OCI-LY1 (cell line): ENCODE results near the gene SYT1.

Source experiments
- H2AFZ ChIP-seq: fragments of 200-600 bp; sonication (generic), shearing (Covaris generic); 2 replicates; pipeline ENCODE4 v1.6.0; 2014; ENCODE audit warnings: antibody characterized with exemption, mild to moderate bottlenecking, low read length
- H3F3A ChIP-seq: fragments of 200-600 bp; sonication (generic), shearing (Covaris generic); 2 replicates; pipeline ENCODE4 v1.6.0; 2014; ENCODE audit warnings: mild to moderate bottlenecking, antibody characterized with exemption, low read length, moderate library complexity; ENCODE audit not compliant: insufficient read depth
- H3K27ac ChIP-seq: fragments of 200-600 bp; sonication (generic); 2 replicates; pipeline ENCODE4 v1.5.1; 2014; ENCODE audit warnings: low read length, mixed run types, mild to moderate bottlenecking, low read depth; ENCODE audit not compliant: poor library complexity, severe bottlenecking
- H3K27me3 ChIP-seq: fragments of 200-600 bp; sonication (generic); 2 replicates; pipeline ENCODE4 v1.6.0; 2014; ENCODE audit warnings: antibody characterized with exemption, mild to moderate bottlenecking, low read length, moderate library complexity; ENCODE audit not compliant: insufficient read depth
- H3K36me3 ChIP-seq: fragments of 200-600 bp; sonication (generic); 2 replicates; pipeline ENCODE4 v1.6.1; 2014; ENCODE audit warnings: mild to moderate bottlenecking, antibody characterized with exemption, low read length, moderate library complexity, mixed read lengths; ENCODE audit not compliant: insufficient read depth
- H3K4me1 ChIP-seq: fragments of 200-600 bp; sonication (generic); 2 replicates; pipeline ENCODE4 v1.5.1; 2014; ENCODE audit warnings: mild to moderate bottlenecking, low read length, moderate library complexity; ENCODE audit not compliant: insufficient read depth, severe bottlenecking
- H3K4me2 ChIP-seq: fragments of 200-600 bp; sonication (generic), shearing (Covaris generic); 2 replicates; pipeline ENCODE4 v1.6.1; 2014; ENCODE audit warnings: low read length
- H3K4me3 ChIP-seq: fragments of 200-600 bp; sonication (generic); 2 replicates; pipeline ENCODE4 v1.5.1; 2014; ENCODE audit warnings: low read length, low read depth, mild to moderate bottlenecking, mixed read lengths; ENCODE audit not compliant: poor library complexity, severe bottlenecking
- H3K79me2 ChIP-seq: fragments of 200-600 bp; shearing (Covaris generic); 2 replicates; pipeline ENCODE4 v1.6.1; 2016; ENCODE audit warnings: mixed run types, low read length, mixed read lengths; ENCODE audit not compliant: insufficient read depth
- H3K9ac ChIP-seq: fragments of 200-600 bp; sonication (generic), shearing (Covaris generic); 2 replicates; pipeline ENCODE4 v1.6.1; 2014; ENCODE audit warnings: mild to moderate bottlenecking, low read length, mixed read lengths
- H3K9me2 ChIP-seq: fragments of 200-600 bp; sonication (generic), shearing (Covaris generic); 2 replicates; pipeline ENCODE4 v1.6.1; 2014; ENCODE audit warnings: low read depth, mild to moderate bottlenecking, low read length, mixed read lengths
- H3K9me3 ChIP-seq: fragments of 200-600 bp; shearing (Covaris generic); 2 replicates; pipeline ENCODE4 v1.6.1; 2014; ENCODE audit warnings: low read length, mixed read lengths
- H4K20me1 ChIP-seq: fragments of 200-600 bp; sonication (generic), shearing (Covaris generic); 2 replicates; pipeline ENCODE4 v1.6.0; 2016; ENCODE audit warnings: mild to moderate bottlenecking, low read length; ENCODE audit not compliant: insufficient read depth
- CTCF ChIP-seq: fragments of 200-600 bp; sonication (generic), shearing (Covaris generic); IDR thresholded peaks from 2 replicates; pipeline ENCODE4 v1.5.1; 2017; ENCODE audit warnings: mild to moderate bottlenecking, antibody characterized with exemption, low read length, moderate library complexity, mixed read lengths
- EZH2 ChIP-seq: fragments of 200-600 bp; sonication (generic), shearing (Covaris generic); IDR thresholded peaks from 2 replicates; pipeline ENCODE4 v1.8.0; 2017; ENCODE audit warnings: borderline replicate concordance, mixed run types, mild to moderate bottlenecking, antibody characterized with exemption, low read length, moderate library complexity, mixed read lengths

Gene SYT1

GRCh38 chr12:79441534-79441933, 577.0 kb downstream of the SYT1 start:
- Histone ChIP-seq H3K9ac (no peak overlapping the region), H3K27me3 (no peaks in the 10 kb centered on the region), H3K79me2 (no peaks in the 10 kb centered on the region), H3K4me3 (no peak overlapping the region), H3K4me2 (no peak overlapping the region), H2AFZ (no peak overlapping the region), H4K20me1 (no peaks in the 10 kb centered on the region), H3K9me2 (no peaks in the 10 kb centered on the region), H3K27ac (no peak overlapping the region), H3K4me1 (no peaks in the 10 kb centered on the region), H3K9me3 (no peaks in the 10 kb centered on the region), H3K36me3 (no peaks in the 10 kb centered on the region), H3F3A (no peaks in the 10 kb centered on the region)
- no peak for TF ChIP-seq CTCF
- no peak for TF ChIP-seq EZH2

DNA sequence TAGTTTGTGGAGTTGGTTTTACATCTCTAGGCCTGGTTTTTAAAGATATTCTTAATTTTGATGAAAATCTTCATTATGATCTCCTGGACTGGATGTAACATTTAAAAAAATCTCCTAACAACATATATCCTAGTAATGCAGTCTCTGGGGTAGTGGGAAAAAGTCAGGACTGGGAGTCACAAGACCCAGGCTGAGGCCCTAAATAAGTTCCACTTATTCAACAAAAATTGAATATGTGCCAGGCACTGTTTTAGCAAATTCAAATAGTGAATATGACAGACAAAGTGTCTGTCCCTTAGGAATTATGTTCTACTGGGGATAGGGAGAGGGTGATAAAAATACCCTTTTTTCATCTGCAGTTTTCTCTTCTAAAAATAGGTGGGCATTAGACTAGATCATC, 577.8 kb downstream of the SYT1 start:
- Histone ChIP-seq H3K9me2 (no peaks in the 10 kb centered on the region), H3K4me1 (no peaks in the 10 kb centered on the region), H2AFZ (no peak overlapping the region), H3K79me2 (no peaks in the 10 kb centered on the region), H3K36me3 (no peaks in the 10 kb centered on the region), H3K27ac (no peak overlapping the region), H3F3A (no peaks in the 10 kb centered on the region), H3K4me2 (no peak overlapping the region), H4K20me1 (no peaks in the 10 kb centered on the region), H3K27me3 (no peaks in the 10 kb centered on the region), H3K9me3 (no peaks in the 10 kb centered on the region), H3K9ac (no peak overlapping the region), H3K4me3 (no peak overlapping the region)
- no peak for TF ChIP-seq EZH2

- H3F3A ChIP-seq, result no peaks in the 10 kb centered on the region
- H3K36me3 ChIP-seq, result no peaks in the 10 kb centered on the region
- no peaks in the 10 kb centered on the region for H3K4me1 ChIP-seq
- H3K9ac ChIP-seq, result no peak overlapping the region
- H3K27ac ChIP-seq, result no peak overlapping the region
- H3K4me2 ChIP-seq, result no peak overlapping the region
- H3K9me3 ChIP-seq, result no peaks in the 10 kb centered on the region
- no peaks in the 10 kb centered on the region for H3K79me2 ChIP-seq
- no peaks in the 10 kb centered on the region for H3K9me2 ChIP-seq
- no peak overlapping the region for H3K4me3 ChIP-seq
- H2AFZ ChIP-seq, result no peak overlapping the region
- no peaks in the 10 kb centered on the region for H3K27me3 ChIP-seq
- no peak for TF ChIP-seq CTCF
- no peak for TF ChIP-seq EZH2
- H4K20me1 ChIP-seq, result no peaks in the 10 kb centered on the region
Observed at GRCh38 chr12:79444089-79444488, 579.5 kb downstream of the SYT1 start.

- Histone ChIP-seq H2AFZ (no peak overlapping the region), H3K27ac (no peak overlapping the region), H3K36me3 (no peaks in the 10 kb centered on the region), H3K9me2 (no peaks in the 10 kb centered on the region), H3K4me1 (no peaks in the 10 kb centered on the region), H3F3A (no peaks in the 10 kb centered on the region), H3K79me2 (no peaks in the 10 kb centered on the region), H3K4me3 (no peak overlapping the region), H4K20me1 (no peaks in the 10 kb centered on the region), H3K9me3 (no peaks in the 10 kb centered on the region), H3K9ac (no peak overlapping the region), H3K4me2 (no peak overlapping the region), H3K27me3 (no peaks in the 10 kb centered on the region)
- TF ChIP-seq CTCF, result no peak
- TF ChIP-seq EZH2, result no peak
Observed at GRCh38 chr12:79448816-79449215, 584.2 kb downstream of the SYT1 start.
